Liver (tissue), 3 donors: Measurements from ENCODE around the gene SCN1B.

Source experiments
- EGR1 ChIP-seq, 2 donors: IDR thresholded peaks; 2 replicates each; pipeline ENCODE4 v1.6.1; 2016 to 2018; ENCODE audit warnings: antibody characterized with exemption in 2 of 2, low read depth in 2 of 2
- GABPA ChIP-seq, 2 donors: IDR thresholded peaks in 1 of 2; conservative IDR thresholded peaks in 1 of 2; 2 replicates each; pipeline ENCODE4 v1.6.1; 2016; ENCODE audit warnings: antibody characterized with exemption in 2 of 2, mild to moderate bottlenecking in 1 of 2, moderate library complexity in 1 of 2
- JUND ChIP-seq, 2 donors: IDR thresholded peaks; 2 replicates each; pipeline ENCODE4 v1.6.1; 2016; ENCODE audit warnings: antibody characterized with exemption in 2 of 2
- NR2F2 ChIP-seq: IDR thresholded peaks from 2 replicates; pipeline ENCODE4 v1.6.1; 2016; ENCODE audit warnings: antibody characterized with exemption
- RXRA ChIP-seq, 2 donors: IDR thresholded peaks; 2 replicates each; pipeline ENCODE4 v1.6.1; 2017 to 2018; ENCODE audit warnings: antibody characterized with exemption in 2 of 2, mild to moderate bottlenecking in 1 of 2
- SP1 ChIP-seq: IDR thresholded peaks from 2 replicates; pipeline ENCODE4 v1.6.1; 2018; ENCODE audit warnings: antibody characterized with exemption, mild to moderate bottlenecking
- TAF1 ChIP-seq: conservative IDR thresholded peaks from 2 replicates; pipeline ENCODE4 v1.6.1; 2016; ENCODE audit warnings: antibody characterized with exemption, mild to moderate bottlenecking
- YY1 ChIP-seq: IDR thresholded peaks from 2 replicates; pipeline ENCODE4 v1.6.1; 2016; ENCODE audit warnings: antibody characterized with exemption, mild to moderate bottlenecking
- TF ChIP-seq, protein P1 (sequence below): fragments of 150-350 bp; IDR thresholded peaks from 2 replicates; pipeline ENCODE4 v1.5.1; 2017; ENCODE audit warnings: improper control_type of control experiment, low read depth, low read length; ENCODE audit not compliant: missing input control
- TF ChIP-seq, protein P2 (sequence below): IDR thresholded peaks from 2 replicates; pipeline ENCODE4 v1.6.1; 2016; ENCODE audit warnings: antibody characterized with exemption
- TF ChIP-seq, protein P3 (sequence below): IDR thresholded peaks from 2 replicates; pipeline ENCODE4 v1.6.1; 2016; ENCODE audit warnings: antibody characterized with exemption, mild to moderate bottlenecking
- TF ChIP-seq, protein P4 (sequence below): IDR thresholded peaks from 2 replicates; pipeline ENCODE4 v1.6.1; 2016; ENCODE audit warnings: antibody characterized with exemption
- TF ChIP-seq, protein P5 (sequence below): IDR thresholded peaks from 2 replicates; pipeline ENCODE4 v1.6.1; 2016; ENCODE audit warnings: antibody characterized with exemption
- donor health status: healthy.
- donor health status: healthy.

DNA sequence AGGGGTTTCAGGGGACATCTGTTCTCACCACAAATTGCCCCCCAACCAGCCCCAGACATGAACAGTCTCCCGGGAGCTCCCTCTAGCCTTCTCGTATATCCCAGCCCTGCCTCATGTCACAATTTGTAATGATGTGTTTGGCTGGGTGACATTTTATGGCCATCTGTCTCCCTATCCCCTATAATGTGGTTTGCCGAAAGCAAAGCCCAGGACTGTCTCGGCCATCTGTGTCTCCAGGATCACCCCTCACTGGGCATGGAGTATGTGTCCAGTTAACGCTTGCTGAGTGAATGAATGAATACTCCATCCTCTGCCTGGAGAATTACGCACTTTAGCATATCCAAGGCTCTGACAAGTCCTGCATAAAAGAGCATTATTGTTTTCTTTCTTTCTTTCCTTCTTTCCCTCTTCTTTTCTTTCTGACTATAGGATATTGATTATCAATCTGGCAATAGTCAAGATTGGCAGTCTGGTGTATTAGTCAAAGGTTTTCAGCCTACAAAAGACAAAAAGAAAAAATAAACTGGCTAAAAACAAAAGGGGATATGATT is 26.3 kb downstream of the SCN1B start:
- TF ChIP-seq, protein P1, sequence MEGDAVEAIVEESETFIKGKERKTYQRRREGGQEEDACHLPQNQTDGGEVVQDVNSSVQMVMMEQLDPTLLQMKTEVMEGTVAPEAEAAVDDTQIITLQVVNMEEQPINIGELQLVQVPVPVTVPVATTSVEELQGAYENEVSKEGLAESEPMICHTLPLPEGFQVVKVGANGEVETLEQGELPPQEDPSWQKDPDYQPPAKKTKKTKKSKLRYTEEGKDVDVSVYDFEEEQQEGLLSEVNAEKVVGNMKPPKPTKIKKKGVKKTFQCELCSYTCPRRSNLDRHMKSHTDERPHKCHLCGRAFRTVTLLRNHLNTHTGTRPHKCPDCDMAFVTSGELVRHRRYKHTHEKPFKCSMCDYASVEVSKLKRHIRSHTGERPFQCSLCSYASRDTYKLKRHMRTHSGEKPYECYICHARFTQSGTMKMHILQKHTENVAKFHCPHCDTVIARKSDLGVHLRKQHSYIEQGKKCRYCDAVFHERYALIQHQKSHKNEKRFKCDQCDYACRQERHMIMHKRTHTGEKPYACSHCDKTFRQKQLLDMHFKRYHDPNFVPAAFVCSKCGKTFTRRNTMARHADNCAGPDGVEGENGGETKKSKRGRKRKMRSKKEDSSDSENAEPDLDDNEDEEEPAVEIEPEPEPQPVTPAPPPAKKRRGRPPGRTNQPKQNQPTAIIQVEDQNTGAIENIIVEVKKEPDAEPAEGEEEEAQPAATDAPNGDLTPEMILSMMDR = no peak
- TF ChIP-seq, protein P2, sequence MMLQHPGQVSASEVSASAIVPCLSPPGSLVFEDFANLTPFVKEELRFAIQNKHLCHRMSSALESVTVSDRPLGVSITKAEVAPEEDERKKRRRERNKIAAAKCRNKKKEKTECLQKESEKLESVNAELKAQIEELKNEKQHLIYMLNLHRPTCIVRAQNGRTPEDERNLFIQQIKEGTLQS = no peak
- TF ChIP-seq RXRA (IDR thresholded peaks at IDR 0.05) (no peak), YY1 (no peak), GABPA (IDR thresholded peaks at IDR 0.05 in 1 of 2, conservative IDR thresholded peaks at IDR 0.05 in 1 of 2) (no peak), SP1 (no peak), EGR1 (IDR thresholded peaks at IDR 0.05; ENCODE audit: low read depth in 2 of 2) (no peak), JUND (IDR thresholded peaks at IDR 0.05) (no peak), TAF1 (no peak), NR2F2 (no peak)
- TF ChIP-seq, protein P3, sequence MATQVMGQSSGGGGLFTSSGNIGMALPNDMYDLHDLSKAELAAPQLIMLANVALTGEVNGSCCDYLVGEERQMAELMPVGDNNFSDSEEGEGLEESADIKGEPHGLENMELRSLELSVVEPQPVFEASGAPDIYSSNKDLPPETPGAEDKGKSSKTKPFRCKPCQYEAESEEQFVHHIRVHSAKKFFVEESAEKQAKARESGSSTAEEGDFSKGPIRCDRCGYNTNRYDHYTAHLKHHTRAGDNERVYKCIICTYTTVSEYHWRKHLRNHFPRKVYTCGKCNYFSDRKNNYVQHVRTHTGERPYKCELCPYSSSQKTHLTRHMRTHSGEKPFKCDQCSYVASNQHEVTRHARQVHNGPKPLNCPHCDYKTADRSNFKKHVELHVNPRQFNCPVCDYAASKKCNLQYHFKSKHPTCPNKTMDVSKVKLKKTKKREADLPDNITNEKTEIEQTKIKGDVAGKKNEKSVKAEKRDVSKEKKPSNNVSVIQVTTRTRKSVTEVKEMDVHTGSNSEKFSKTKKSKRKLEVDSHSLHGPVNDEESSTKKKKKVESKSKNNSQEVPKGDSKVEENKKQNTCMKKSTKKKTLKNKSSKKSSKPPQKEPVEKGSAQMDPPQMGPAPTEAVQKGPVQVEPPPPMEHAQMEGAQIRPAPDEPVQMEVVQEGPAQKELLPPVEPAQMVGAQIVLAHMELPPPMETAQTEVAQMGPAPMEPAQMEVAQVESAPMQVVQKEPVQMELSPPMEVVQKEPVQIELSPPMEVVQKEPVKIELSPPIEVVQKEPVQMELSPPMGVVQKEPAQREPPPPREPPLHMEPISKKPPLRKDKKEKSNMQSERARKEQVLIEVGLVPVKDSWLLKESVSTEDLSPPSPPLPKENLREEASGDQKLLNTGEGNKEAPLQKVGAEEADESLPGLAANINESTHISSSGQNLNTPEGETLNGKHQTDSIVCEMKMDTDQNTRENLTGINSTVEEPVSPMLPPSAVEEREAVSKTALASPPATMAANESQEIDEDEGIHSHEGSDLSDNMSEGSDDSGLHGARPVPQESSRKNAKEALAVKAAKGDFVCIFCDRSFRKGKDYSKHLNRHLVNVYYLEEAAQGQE = no peak
- TF ChIP-seq, protein P4, sequence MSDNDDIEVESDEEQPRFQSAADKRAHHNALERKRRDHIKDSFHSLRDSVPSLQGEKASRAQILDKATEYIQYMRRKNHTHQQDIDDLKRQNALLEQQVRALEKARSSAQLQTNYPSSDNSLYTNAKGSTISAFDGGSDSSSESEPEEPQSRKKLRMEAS = no peak
- TF ChIP-seq, protein P5, sequence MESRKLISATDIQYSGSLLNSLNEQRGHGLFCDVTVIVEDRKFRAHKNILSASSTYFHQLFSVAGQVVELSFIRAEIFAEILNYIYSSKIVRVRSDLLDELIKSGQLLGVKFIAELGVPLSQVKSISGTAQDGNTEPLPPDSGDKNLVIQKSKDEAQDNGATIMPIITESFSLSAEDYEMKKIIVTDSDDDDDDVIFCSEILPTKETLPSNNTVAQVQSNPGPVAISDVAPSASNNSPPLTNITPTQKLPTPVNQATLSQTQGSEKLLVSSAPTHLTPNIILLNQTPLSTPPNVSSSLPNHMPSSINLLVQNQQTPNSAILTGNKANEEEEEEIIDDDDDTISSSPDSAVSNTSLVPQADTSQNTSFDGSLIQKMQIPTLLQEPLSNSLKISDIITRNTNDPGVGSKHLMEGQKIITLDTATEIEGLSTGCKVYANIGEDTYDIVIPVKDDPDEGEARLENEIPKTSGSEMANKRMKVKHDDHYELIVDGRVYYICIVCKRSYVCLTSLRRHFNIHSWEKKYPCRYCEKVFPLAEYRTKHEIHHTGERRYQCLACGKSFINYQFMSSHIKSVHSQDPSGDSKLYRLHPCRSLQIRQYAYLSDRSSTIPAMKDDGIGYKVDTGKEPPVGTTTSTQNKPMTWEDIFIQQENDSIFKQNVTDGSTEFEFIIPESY = no peak
